Measurements from ENCODE around the gene MRPL51.
"Not testable (repeated sequence)": the region's sequence is repeated elsewhere in the genome, so short reads cannot be mapped to it uniquely, and the experiment has no call there.

The MRPL51 gene

GRCh38 chr12:6492838-6493496 lies at the start of gene MRPL51:
Gene MRPL51, minus strand, starts transcription at chr12:6493262. Its CDS starts 126 bp downstream, at chr12:6493136.
- peak within 1 kb of the TSS; percentile 97 for H3K27ac ChIP-seq (ENCODE audit: low read depth, low read length)
- peak within 1 kb of the TSS; percentile 98 for H2AFZ ChIP-seq (ENCODE audit: low read length, unreplicated experiment)
- peaks cover 43% of the 10 kb centered on the region for H3K79me2 ChIP-seq (ENCODE audit: control insufficient read depth, insufficient read depth, low read length, unreplicated experiment)
- peak within 1 kb of the TSS; percentile 95 for H3K4me3 ChIP-seq (ENCODE audit: low read depth, low read length)
- H3K36me3 ChIP-seq (ENCODE audit: insufficient read depth, low read length), result peaks cover 21% of the 10 kb centered on the region
- H3K4me1 ChIP-seq (ENCODE audit: control insufficient read depth, insufficient read depth, low read length, unreplicated experiment), result peaks cover 20% of the 10 kb centered on the region
- no peaks in the 10 kb centered on the region for H3K27me3 ChIP-seq (ENCODE audit: insufficient read depth, low read length)

GRCh38 chr12:6542209-6543009 lies 49.3 kb upstream of the MRPL51 start:
- no peak overlapping the region for H2AFZ ChIP-seq (ENCODE audit: low read length, unreplicated experiment)
- H3K27ac ChIP-seq (ENCODE audit: low read depth, low read length), result peak overlapping the region; percentile 97; the same call in 1 of the 2 replicates
- H3K4me3 ChIP-seq (ENCODE audit: low read depth, low read length), result no peak overlapping the region
- H3K36me3 ChIP-seq (ENCODE audit: insufficient read depth, low read length), result peaks cover 9% of the 10 kb centered on the region; the same call in 1 of the 2 replicates
- no peaks in the 10 kb centered on the region for H3K27me3 ChIP-seq (ENCODE audit: insufficient read depth, low read length)
- H3K4me1 ChIP-seq (ENCODE audit: control insufficient read depth, insufficient read depth, low read length, unreplicated experiment), result peaks cover 23% of the 10 kb centered on the region
- H3K79me2 ChIP-seq (ENCODE audit: control insufficient read depth, insufficient read depth, low read length, unreplicated experiment), result peaks cover 20% of the 10 kb centered on the region

DNA sequence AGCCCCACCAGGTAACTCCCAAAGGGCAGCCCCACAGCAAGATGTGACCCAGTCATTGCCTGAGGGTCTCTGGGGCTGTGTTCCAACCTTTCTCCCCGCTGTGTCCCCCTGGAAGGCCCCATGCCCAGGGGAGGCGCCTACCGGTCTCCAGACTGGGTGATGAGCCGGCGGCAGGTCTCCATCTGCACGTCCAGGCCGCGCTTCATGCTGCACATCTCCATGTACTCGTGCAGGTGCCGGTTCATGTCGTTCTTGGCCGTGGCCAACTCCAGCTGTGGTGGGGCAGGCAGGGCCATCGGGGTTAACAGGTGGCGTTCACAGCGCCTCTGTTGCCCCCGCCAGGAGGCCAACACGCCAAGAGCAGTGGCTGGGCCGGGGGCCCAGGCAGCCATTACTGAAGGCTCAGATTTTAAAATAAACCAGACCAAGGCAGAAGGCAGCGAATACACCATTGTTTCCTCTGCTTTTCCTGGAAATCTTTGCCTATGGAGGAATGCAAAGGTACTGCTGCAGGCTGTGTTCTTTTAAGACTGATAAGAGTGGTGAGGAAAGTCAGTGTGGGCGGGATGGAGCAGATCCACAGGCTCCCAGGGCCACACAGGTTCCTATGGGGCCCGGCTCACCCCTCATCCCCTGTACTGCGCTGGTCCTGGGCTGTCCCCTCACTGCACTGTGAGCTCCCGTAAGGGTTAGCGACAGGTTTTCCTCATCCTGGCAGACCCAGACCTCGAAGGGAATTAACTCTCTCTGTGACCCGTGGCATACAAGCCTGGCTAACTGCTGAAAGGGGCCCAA lies 48.5 kb upstream of the MRPL51 start:
- no peak overlapping the region for H3K4me3 ChIP-seq (ENCODE audit: low read depth, low read length)
- H3K79me2 ChIP-seq (ENCODE audit: control insufficient read depth, insufficient read depth, low read length, unreplicated experiment), result peaks cover 20% of the 10 kb centered on the region
- no peaks in the 10 kb centered on the region for H3K27me3 ChIP-seq (ENCODE audit: insufficient read depth, low read length)
- H2AFZ ChIP-seq (ENCODE audit: low read length, unreplicated experiment), result no peak overlapping the region
- peaks cover 18% of the 10 kb centered on the region for H3K36me3 ChIP-seq (ENCODE audit: insufficient read depth, low read length)
- H3K27ac ChIP-seq (ENCODE audit: low read depth, low read length), result peak overlapping the region; percentile 97
- peaks cover 18% of the 10 kb centered on the region for H3K4me1 ChIP-seq (ENCODE audit: control insufficient read depth, insufficient read depth, low read length, unreplicated experiment)

DNA sequence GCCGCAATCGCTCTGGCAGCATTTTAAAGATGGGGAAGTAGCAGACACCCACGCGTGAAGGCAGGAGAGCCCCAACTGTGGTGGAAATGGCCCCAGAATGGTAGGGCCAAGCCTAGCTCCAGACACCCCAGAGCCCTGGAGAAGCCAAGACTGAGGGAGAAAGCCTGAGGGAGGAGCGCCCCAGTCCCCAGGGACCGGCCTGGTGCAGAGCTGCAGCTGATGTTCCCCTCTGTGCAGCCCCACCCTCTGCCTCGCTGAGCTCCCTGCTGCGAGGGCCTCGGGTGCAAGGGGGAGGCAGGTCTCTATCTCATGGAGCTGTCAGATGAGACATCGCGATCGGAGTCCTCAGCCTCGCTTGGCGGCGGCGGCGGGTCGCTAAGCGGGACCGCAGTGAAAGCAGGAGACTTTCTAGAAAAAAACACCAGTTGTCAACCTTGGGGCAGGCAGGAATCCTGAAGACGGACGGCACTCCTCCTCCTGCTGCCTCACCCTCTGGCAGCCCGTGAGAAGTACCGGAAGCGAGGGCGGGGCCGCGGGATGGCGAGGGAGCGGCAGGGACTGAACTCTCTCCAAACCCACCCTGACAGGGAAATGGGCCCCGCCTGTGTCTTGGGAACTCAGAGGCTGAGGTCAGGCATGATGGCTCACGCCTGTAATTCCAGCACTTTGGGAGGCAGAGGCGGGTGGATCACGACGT lies 47.3 kb upstream of the MRPL51 start:
- Histone ChIP-seq H3K4me3 (ENCODE audit: low read depth, low read length) (peak overlapping the region; percentile 12), H3K27ac (ENCODE audit: low read depth, low read length) (peak overlapping the region; percentile 97), H3K36me3 (ENCODE audit: insufficient read depth, low read length) (peaks cover 23% of the 10 kb centered on the region)

DNA sequence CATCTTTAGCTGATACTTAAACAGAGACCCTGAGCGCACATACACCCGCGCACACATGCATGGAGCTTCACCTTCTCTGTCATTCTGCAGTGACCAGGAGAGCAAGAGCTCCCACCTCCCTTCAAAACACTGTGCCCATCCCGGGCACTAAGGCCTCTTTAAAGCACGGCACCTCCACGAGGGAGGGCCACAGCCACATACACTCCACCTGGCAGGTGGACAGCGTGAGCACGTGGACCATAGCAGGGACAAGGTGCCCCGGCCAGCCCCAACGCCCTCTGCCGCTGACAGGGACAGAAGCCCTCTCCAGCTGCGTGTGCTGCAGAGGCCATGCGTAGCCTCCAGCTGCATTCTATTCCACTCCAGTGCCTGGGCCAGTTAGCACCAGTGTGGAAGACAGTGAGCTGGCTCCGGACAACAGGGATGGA lies 46.7 kb upstream of the MRPL51 start:
- Histone ChIP-seq H3K4me3 (ENCODE audit: low read depth, low read length) (peak overlapping the region; percentile 12), H3K27me3 (ENCODE audit: insufficient read depth, low read length) (no peaks in the 10 kb centered on the region), H2AFZ (ENCODE audit: low read length, unreplicated experiment) (no peak overlapping the region), H3K36me3 (ENCODE audit: insufficient read depth, low read length) (peaks cover 29% of the 10 kb centered on the region), H3K27ac (ENCODE audit: low read depth, low read length) (peak overlapping the region; percentile 97), H3K4me1 (ENCODE audit: control insufficient read depth, insufficient read depth, low read length, unreplicated experiment) (peaks cover 18% of the 10 kb centered on the region), H3K79me2 (ENCODE audit: control insufficient read depth, insufficient read depth, low read length, unreplicated experiment) (peaks cover 31% of the 10 kb centered on the region)

More for the DNA sequence above, 47.3 kb upstream of the MRPL51 start:
- H3K79me2 ChIP-seq (ENCODE audit: control insufficient read depth, insufficient read depth, low read length, unreplicated experiment), result peaks cover 25% of the 10 kb centered on the region
- no peak overlapping the region for H2AFZ ChIP-seq (ENCODE audit: low read length, unreplicated experiment)
- peaks cover 18% of the 10 kb centered on the region for H3K4me1 ChIP-seq (ENCODE audit: control insufficient read depth, insufficient read depth, low read length, unreplicated experiment)
- no peaks in the 10 kb centered on the region for H3K27me3 ChIP-seq (ENCODE audit: insufficient read depth, low read length)

GRCh38 chr12:6539314-6539682 lies 46.2 kb upstream of the MRPL51 start:
- no peak overlapping the region for H3K4me3 ChIP-seq (ENCODE audit: low read depth, low read length)
- H2AFZ ChIP-seq (ENCODE audit: low read length, unreplicated experiment), result no peak overlapping the region
- H3K27me3 ChIP-seq (ENCODE audit: insufficient read depth, low read length), result no peaks in the 10 kb centered on the region
- H3K79me2 ChIP-seq (ENCODE audit: control insufficient read depth, insufficient read depth, low read length, unreplicated experiment), result peaks cover 35% of the 10 kb centered on the region
- peaks cover 30% of the 10 kb centered on the region for H3K36me3 ChIP-seq (ENCODE audit: insufficient read depth, low read length)
- peaks cover 18% of the 10 kb centered on the region for H3K4me1 ChIP-seq (ENCODE audit: control insufficient read depth, insufficient read depth, low read length, unreplicated experiment)
- H3K27ac ChIP-seq (ENCODE audit: low read depth, low read length), result peak overlapping the region; percentile 97; the same call in 1 of the 2 replicates

GRCh38 chr12:6538420-6539313 lies 45.6 kb upstream of the MRPL51 start:
- Histone ChIP-seq H3K4me1 (ENCODE audit: control insufficient read depth, insufficient read depth, low read length, unreplicated experiment) (peaks cover 18% of the 10 kb centered on the region), H3K27me3 (ENCODE audit: insufficient read depth, low read length) (no peaks in the 10 kb centered on the region), H3K27ac (ENCODE audit: low read depth, low read length) (peak overlapping the region; percentile 97), H3K36me3 (ENCODE audit: insufficient read depth, low read length) (peaks cover 30% of the 10 kb centered on the region), H3K79me2 (ENCODE audit: control insufficient read depth, insufficient read depth, low read length, unreplicated experiment) (peaks cover 35% of the 10 kb centered on the region), H3K4me3 (ENCODE audit: low read depth, low read length) (peak overlapping the region; percentile 83), H2AFZ (ENCODE audit: low read length, unreplicated experiment) (no peak overlapping the region)

DNA sequence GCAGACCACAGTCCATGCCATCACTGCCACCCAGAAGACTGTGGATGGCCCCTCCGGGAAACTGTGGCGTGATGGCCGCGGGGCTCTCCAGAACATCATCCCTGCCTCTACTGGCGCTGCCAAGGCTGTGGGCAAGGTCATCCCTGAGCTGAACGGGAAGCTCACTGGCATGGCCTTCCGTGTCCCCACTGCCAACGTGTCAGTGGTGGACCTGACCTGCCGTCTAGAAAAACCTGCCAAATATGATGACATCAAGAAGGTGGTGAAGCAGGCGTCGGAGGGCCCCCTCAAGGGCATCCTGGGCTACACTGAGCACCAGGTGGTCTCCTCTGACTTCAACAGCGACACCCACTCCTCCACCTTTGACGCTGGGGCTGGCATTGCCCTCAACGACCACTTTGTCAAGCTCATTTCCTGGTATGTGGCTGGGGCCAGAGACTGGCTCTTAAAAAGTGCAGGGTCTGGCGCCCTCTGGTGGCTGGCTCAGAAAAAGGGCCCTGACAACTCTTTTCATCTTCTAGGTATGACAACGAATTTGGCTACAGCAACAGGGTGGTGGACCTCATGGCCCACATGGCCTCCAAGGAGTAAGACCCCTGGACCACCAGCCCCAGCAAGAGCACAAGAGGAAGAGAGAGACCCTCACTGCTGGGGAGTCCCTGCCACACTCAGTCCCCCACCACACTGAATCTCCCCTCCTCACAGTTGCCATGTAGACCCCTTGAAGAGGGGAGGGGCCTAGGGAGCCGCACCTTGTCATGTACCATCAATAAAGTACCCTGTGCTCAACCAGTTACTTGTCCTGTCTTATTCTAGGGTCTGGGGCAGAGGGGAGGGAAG lies 44.7 kb upstream of the MRPL51 start:
- Histone ChIP-seq H3K36me3 (ENCODE audit: insufficient read depth, low read length) (peaks cover 30% of the 10 kb centered on the region), H3K79me2 (ENCODE audit: control insufficient read depth, insufficient read depth, low read length, unreplicated experiment) (peaks cover 35% of the 10 kb centered on the region), H3K27ac (ENCODE audit: low read depth, low read length) (peak overlapping the region; percentile 97), H3K4me3 (ENCODE audit: low read depth, low read length) (peak overlapping the region; percentile 83), H3K4me1 (ENCODE audit: control insufficient read depth, insufficient read depth, low read length, unreplicated experiment) (peaks cover 20% of the 10 kb centered on the region)
- H2AFZ ChIP-seq (ENCODE audit: low read length, unreplicated experiment); H3K27me3 ChIP-seq (ENCODE audit: insufficient read depth, low read length): not testable (repeated sequence)
